Sigmoid colon (tissue), 4 donors: ENCODE data around the gene CXCL3.

Source experiments
- CTCF ChIP-seq, 4 experiments: fragments of 450-650 bp in 3 of 4; fragments of 200-600 bp in 1 of 4; IDR thresholded peaks; one replicate each; pipeline ENCODE4 v1.5.1; 2016 to 2019; ENCODE audit warnings: antibody characterized with exemption in 4 of 4, mild to moderate bottlenecking in 3 of 4, moderate library complexity in 2 of 4
- EP300 ChIP-seq, 4 donors: sonication (generic); formaldehyde crosslinking; IDR thresholded peaks; one replicate each; pipeline ENCODE4 v1.6.1; 2017; ENCODE audit warnings: antibody characterized with exemption in 4 of 4
- POLR2A ChIP-seq, 2 donors: fragments of 450-650 bp; IDR thresholded peaks; one replicate each; pipeline ENCODE4 v1.6.1; 2016; ENCODE audit warnings: antibody characterized with exemption in 2 of 2, mild to moderate bottlenecking in 2 of 2, moderate library complexity in 2 of 2

DNA sequence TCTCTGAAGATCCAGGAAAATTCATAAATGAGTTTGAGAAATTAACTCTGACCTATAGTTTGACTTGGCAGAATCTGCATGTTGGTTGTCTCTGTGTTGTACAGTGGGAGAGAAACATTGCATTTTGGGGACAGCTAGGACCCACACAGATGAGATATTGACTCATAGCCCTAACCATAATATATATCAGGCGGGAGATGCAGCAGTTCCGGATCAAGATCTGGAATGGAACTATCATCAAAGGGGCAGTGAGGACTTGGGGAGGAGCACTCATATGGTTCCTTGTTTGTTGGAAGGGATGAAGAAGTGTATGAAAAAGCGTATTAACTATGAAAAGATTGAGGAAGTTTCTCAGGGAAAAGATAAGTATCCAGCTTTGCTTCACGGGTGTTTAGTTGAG lies 46.5 kb upstream of the CXCL3 start:
- no peak for TF ChIP-seq CTCF (IDR thresholded peaks at IDR 0.05)
- TF ChIP-seq EP300 (IDR thresholded peaks at IDR 0.05), result no peak
- no peak for TF ChIP-seq POLR2A (IDR thresholded peaks at IDR 0.05)
